H1 (cell line): ENCODE measurements around the gene GNAQ.

ENCODE experiments used
- CBX5 ChIP-seq: fragments of 300-800, 300-1000 bp; sonication (generic); IDR thresholded peaks from 2 replicates; pipeline ENCODE4 v1.7.1; 2016; ENCODE audit warnings: antibody characterized with exemption, low read length, low read depth
- RFX5 ChIP-seq: IDR thresholded peaks from 2 replicates; pipeline ENCODE4 v1.6.1; 2011; ENCODE audit warnings: low read depth, low read length, improper control_type of control experiment, borderline replicate concordance
- TF ChIP-seq, protein P1 (sequence below), 3 experiments: IDR thresholded peaks; 1 replicate in 2 of 3; 2 replicates in 1 of 3; pipeline versions ENCODE4 v1.5.1 to v1.6.1; 2011; ENCODE audit warnings: low read length in 3 of 3, mild to moderate bottlenecking in 3 of 3, inconsistent platforms in 2 of 3, low read depth in 1 of 3, moderate library complexity in 1 of 3; ENCODE audit not compliant: insufficient read depth in 1 of 3; ENCODE audit errors: control extremely low read depth in 1 of 3

DNA sequence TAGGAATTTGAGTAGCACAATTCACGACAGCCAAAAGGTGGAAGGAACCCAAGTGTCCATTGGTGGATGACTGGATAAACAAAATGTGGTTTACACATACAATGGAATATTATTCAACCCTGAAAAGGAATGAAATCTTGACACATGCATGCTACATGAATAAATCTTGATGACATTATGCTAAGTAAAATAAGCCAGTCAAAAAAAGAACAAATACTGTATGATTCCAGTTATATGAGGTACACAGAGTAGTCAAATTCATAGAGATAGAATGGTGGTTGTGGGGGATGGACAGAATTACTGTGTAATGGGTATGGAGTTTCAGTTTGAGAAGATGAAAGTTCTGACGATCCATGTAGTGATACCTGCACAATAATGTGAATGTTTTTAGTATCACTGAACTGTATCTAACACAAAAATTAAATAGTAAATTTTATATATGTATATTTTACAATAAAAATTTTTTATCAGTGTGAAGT lies 265.8 kb downstream of the GNAQ start:
- no peak for TF ChIP-seq CBX5
- TF ChIP-seq RFX5, result no peak
- TF ChIP-seq, protein P1, sequence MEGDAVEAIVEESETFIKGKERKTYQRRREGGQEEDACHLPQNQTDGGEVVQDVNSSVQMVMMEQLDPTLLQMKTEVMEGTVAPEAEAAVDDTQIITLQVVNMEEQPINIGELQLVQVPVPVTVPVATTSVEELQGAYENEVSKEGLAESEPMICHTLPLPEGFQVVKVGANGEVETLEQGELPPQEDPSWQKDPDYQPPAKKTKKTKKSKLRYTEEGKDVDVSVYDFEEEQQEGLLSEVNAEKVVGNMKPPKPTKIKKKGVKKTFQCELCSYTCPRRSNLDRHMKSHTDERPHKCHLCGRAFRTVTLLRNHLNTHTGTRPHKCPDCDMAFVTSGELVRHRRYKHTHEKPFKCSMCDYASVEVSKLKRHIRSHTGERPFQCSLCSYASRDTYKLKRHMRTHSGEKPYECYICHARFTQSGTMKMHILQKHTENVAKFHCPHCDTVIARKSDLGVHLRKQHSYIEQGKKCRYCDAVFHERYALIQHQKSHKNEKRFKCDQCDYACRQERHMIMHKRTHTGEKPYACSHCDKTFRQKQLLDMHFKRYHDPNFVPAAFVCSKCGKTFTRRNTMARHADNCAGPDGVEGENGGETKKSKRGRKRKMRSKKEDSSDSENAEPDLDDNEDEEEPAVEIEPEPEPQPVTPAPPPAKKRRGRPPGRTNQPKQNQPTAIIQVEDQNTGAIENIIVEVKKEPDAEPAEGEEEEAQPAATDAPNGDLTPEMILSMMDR (IDR thresholded peaks at IDR 0.05; ENCODE audit: control extremely low read depth in 1 of 3, insufficient read depth in 1 of 3, low read depth in 1 of 3, low read length in 3 of 3), result no peak
